HG02571 (cell line): Measurements from ENCODE around the gene DYNC1H1.

Experiments used
- ATAC-seq: cut with Tn5 transposase; IDR thresholded peaks from one replicate; pipeline ENCODE4 v1.9.1; 2021; ENCODE audit warnings: mild to moderate bottlenecking, moderate library complexity; ENCODE audit not compliant: unreplicated experiment

The DYNC1H1 gene

DNA sequence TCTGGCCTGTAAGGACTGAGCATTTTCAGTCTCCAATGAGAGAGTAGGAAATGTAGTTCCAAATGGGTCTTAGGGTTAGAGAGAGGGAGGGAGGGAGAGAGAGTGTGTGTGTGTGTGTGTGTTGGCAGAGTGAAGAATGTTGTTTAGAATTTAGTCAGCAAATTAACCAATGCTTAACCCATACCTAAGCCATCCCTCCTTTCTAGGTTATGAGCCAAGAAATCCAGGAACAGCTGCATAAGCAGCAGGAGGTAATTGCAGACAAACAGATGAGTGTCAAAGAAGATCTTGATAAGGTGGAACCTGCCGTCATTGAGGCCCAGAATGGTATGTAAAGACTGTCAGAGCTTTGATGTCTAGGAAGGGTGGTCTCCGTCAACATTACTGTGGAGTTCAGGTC lies 65.6 kb downstream of the DYNC1H1 start:
- no peak for ATAC-seq

DNA sequence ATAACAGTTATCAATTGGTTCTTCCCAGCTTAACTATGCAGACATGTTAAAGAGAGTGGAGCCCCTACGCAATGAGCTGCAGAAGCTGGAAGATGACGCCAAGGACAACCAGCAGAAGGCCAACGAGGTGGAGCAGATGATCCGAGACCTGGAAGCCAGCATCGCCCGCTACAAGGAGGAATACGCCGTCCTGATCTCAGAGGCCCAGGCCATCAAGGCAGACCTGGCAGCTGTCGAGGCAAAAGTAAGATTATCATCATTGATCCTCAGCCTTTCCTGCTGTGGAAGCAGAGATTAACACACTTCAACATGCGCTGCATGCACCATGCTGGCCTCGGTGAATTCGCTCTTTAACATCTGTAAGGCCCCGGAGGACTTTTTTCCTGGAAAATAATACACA lies 68.9 kb downstream of the DYNC1H1 start:
- no peak for ATAC-seq

DNA sequence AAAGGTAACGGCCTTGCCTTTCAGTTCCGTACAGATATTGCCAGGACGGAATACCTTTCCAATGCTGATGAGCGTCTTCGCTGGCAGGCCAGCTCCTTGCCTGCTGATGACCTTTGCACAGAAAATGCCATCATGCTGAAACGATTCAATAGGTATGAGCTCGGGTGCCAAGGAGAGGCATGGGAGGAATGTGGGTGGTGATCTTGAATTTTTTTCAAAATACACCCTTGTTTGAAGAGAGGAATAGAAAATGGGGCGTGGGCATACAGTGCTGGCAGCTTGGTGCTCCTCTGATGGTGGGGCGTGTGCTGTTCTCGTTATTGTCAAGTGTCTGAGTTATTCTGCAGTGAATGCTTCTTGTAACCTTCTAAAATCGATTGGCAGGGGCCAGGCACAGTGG lies 69.9 kb downstream of the DYNC1H1 start:
- no peak for ATAC-seq

DNA sequence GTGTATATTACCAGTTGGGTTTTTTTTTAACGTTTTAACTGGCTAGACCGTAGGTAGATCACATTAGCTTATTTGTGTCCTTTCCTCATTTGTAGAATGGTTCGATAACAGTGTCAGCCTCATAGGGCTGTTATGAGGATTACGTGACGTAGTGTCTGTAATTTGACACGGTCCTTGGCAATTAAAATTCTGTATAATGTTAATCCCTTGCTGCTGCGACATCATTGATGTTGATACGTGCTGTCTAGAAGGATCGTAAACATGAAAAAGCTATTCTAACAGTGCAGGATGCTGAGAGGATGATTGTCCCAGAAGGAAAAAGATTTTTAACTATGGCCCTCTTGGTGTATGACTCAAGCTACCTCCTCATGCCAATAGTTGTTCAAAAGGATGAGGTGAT lies 71.5 kb downstream of the DYNC1H1 start:
- no peak for ATAC-seq

DNA sequence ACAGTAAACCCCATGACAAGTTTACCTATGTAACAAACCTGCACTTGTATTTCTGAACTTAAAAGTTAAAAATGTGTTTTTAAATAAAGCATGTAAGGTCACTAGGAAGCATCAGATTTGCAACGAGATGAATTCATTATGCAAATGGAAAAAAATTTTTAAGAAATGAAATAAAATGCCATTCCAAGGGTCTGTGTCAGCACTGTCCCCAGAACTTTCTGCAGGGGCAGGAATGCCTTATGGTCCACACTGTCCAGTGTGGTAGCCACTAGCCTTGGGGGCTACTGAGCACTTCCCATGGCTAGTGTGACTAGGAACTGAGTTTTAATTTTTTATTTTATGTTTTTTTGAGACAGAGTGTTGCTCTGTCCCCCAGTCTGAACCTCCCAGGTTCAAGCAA lies 73.3 kb downstream of the DYNC1H1 start:
- ATAC-seq, result no peak

DNA sequence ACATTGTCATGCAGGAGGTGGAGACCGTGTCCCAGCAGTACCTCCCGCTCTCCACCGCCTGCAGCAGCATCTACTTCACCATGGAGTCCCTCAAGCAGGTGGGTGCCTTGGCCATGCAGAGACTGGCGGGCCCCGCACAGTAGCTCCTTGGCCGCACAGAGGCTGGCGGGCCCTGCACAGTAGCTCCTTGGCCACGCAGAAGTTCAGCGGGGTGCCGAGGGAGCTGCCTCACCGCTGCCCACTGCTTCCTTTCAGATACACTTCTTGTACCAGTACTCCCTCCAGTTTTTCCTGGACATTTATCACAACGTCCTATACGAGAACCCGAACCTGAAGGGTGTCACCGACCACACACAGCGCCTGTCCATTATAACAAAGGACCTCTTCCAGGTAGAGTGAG lies 74.8 kb downstream of the DYNC1H1 start:
- no peak for ATAC-seq

DNA sequence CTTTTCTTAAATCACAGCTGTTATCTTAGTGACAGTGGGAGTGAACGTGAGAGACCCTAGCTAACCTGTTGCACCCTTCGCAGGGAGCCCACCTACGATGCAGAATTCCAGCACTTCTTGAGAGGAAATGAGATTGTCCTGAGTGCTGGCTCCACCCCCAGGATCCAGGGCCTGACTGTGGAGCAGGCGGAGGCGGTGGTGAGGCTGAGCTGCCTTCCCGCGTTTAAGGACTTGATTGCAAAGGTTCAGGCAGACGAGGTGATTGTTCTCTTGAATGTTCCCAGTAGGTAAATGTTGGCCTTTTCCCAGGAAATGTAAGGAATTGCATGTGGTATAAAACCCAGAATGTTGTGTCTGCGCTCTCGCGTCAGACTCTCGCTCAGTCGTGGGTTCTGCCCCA lies 75.8 kb downstream of the DYNC1H1 start:
- ATAC-seq, result no peak

DNA sequence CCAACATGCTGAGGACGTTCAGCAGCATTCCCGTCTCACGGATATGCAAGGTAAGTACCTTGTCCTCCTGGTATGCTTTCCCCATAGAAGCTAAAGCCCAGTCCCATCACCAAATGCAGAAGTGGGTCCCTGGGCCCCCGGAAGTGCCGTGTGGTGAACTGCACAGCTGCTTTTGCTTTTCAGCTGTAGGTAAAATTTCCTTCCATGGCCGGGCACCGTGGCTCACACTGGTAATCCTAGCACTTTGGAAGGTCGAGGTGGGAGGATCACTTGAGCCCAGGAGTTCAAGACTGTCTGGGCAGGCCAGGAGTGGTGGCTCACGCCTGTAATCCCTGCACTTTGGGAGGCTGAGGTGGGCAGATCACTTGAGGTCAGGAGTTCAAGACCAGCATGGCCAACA lies 78.3 kb downstream of the DYNC1H1 start:
- no peak for ATAC-seq

DNA sequence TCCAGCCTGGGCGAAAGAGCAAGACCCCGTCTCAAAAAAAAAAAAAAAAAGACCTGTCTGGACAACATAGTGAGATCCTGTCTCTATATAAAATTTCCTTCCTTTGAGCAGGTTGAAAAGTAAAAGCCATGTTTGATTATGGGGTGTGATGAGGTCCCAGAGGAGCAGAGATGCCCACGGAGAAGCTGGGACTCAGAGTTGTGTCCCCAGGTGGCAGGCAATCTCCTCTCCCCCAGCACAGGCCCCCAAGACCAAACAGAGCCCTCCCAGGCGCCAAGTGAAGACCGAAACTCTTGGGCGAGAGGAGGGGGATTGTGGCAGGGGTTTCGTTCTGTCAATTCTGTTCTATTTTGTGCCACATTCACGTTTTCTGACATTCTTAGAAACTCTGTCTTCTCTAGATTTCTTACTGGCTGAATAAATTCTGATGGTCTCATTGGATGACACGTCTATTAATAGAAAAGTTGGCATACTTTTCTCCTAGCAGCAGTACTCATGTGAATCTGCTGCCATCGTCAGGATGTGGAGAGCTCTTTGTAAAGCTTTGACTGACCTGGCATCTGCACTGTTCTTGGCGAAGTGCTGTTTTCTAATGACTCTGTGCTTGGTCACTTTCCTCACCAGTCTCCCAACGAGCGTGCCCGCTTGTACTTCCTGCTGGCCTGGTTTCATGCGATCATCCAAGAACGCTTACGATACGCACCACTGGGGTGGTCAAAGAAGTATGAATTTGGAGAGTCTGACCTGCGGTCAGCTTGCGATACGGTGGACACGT lies 79.1 kb downstream of the DYNC1H1 start:
- ATAC-seq, result no peak

DNA sequence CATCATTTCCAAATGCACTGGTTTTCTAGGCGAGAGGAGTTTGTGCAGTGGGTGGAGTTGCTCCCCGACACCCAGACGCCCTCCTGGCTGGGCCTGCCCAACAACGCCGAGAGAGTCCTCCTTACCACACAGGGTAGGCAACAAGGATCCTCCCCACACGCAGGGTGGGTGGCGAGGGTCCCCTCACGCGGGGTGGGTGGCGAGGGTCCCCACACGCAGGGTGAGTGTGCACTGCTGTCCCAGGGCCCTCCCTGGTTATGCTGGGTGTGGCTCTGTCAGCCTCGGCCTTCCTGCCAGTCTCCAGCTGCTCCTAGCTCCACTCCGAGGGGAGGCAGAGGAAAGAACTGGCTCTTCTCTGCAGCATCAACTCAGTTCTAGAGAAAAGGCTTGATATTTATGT lies 80.2 kb downstream of the DYNC1H1 start:
- no peak for ATAC-seq

DNA sequence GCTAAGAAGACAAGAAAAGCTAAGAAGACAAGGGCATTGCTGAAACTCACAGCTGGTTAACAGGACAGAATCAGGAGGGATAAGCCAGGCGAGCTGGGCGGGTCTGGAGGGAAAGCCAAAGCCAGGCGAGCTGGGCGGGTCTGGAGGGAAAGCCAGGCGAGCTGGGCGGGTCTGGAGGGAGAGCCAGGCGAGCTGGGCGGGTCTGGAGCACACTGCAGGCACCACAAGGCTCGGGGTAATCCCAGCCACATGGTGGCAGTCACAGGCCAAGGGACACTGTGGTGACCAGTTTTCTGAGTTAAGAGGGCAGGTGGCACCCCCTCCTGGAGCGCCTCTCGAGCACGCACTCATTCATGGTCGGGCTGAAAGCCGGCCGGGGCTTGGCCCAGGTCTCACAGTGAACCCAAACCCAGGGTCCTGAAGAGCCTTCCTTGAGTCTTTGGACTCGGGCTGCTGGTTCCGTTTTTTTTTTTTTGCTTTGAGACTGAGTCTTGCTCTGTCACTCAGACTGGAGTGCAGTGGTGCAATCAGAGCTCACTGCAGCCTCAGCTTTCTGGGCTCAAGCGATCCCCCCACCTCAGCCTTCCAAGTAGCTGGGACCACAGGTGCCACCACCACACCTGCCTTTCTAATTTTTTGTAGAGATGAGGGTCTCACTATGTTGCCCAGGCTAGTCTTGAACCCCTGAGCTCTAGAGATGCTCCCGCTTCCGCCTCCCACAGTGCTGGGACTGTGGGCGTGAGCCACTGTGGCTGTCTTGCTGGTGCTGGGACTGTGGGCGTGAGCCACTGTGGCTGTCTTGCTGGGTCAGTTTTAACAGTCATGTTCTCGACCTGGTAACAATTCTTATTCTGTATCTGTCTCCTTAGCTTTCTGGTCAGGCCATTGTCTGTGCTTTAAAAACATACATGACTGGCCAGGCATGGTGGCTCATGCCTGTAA lies 82.2 kb downstream of the DYNC1H1 start:
- no peak for ATAC-seq

DNA sequence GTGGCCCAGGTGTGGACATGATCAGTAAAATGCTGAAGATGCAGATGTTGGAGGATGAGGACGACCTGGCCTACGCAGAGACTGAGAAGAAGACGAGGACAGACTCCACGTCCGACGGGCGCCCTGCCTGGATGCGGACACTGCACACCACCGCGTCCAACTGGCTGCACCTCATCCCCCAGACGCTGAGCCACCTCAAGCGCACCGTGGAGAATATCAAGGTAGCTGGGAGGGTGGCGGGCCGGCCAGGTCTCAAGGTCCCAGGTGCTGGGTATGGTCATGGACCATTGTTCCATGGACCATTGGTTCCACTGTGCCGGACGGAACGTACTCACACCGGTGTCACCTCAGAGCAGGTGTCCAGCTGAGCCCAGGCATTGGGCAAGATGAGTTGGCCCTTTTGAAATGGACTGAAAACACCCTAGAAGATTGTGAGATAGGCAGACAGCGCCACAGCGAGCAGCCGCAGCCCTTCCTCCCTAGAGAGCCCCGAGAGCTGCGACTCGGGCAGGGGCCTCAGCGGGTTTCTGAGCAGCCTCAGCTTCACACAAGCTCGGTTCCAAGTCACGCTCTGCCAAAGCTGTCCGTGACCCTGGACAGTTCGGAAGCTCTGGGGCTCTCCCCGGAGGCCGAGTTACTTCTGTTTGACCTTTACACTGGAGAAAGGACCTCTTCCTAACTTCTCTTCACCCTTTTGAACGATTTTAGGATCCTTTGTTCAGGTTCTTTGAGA lies 83.6 kb downstream of the DYNC1H1 start:
- ATAC-seq, result no peak

DNA sequence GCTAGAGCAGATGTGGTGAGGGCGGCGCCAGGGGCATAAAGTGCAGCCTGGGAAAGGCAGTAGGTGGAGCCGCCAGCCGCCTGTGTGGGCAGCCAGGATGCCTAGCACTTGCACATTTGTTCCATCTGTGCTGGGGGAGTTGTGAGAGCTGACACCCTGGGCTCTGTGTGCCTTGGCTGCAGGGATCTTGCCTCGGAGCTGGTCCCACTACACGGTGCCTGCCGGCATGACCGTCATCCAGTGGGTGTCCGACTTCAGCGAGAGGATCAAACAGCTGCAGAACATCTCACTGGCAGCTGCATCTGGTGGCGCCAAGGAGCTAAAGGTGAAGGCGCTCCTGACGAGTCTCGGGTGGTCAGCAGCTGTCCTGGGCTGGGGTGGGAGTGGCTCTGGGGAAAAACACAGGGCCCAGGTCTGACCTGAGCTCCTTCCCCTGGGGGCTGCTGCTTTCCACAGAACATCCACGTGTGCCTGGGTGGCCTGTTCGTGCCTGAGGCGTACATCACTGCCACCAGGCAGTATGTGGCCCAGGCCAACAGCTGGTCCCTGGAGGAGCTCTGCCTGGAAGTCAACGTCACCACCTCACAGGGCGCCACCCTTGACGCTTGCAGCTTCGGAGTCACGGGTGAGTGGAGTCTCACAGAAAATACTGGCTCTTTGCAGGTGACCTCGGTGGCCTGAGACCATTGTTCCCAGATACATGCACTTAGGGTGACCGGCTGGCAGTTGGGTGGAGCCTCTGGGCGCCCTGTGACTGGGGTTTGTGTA lies 85.1 kb downstream of the DYNC1H1 start:
- no peak for ATAC-seq

DNA sequence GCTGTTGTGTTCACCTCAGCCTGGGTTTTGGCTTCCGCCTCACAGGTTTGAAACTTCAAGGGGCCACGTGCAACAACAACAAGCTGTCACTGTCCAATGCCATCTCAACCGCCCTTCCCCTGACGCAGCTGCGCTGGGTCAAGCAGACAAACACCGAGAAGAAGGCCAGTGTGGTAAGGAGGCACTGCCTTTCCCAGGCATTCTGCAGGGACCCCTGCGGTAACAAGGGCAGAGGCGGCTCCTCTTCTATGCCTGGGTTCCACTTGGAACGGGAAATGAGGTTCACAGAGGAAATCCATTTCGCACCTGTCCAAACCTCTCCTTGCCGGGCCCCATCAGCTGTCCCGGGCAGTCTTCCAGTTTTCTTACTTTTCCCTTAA lies 85.6 kb downstream of the DYNC1H1 start:
- no peak for ATAC-seq

DNA sequence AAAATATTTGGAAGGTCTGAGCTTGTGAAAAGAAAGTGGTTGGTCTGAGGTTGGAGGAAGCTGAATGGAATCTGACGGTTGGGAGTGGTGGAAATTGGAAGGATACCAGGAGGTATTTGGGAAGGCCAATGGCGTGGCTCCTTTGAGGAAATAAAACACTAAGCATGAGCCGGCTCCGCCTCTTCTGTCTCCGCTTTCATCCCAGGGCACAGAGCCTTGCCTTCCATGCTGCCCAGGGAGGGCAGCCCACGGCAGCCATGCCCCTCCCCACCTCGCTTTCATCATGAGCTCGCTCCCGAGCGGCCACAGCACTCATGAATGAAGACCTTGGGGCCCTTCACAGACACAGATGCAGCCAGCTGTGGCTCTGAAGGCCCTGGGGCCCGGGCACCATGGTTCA lies 86.3 kb downstream of the DYNC1H1 start:
- ATAC-seq, result no peak

DNA sequence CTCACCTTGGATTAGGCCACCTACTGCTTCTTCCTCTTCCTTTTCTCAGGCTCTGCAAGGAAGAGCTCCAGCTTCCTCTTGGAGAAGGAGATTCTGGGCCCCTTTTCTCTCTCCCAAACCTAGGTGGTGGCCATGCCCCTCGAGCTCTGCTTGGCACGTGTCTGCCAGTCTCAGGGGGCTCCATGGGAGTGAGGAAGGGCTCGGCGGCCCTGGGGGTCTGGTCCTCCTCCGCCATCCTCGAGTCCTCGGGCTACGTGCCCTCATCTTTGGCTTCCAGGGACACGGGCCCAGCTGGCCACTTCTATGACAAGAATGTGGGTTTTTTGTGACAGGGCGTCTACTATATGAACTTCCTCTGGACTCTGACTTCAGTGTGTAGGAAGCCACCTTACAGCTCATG lies 88.1 kb downstream of the DYNC1H1 start:
- no peak for ATAC-seq

DNA sequence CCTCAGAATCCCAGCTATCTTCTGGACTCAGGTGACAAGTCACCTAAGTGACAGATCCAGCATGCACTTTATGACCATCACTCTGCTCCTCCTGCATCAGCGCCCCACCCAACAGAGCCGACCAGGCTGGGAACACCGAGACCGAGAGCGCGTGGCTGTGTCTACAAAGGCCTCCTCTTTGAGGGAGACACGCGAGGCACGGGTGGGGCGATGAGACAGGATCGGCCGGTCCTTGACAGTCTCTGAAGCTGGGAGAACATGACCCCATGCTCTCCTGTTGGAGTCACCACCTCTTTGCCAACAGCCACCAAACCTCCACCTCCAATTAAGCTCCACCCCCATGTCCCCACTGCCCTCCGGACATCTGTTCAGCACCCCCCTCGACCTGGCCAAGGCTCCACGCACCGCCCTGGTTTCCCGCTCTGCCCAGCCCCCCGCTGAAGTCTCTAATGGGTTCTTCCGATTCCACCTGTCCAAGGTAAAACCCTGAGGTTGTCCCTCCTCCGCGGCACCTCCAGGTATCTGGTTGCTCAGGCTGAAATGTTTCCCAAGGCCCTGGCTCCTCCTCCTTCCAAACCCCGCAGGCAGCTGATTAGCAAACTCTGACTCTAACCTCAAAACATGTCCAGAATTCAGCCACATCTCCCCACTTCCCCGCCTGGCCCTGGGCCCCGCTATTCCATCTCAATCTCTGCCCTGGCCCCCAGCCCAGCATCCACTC lies 91.0 kb downstream of the DYNC1H1 start:
- no peak for ATAC-seq

DNA sequence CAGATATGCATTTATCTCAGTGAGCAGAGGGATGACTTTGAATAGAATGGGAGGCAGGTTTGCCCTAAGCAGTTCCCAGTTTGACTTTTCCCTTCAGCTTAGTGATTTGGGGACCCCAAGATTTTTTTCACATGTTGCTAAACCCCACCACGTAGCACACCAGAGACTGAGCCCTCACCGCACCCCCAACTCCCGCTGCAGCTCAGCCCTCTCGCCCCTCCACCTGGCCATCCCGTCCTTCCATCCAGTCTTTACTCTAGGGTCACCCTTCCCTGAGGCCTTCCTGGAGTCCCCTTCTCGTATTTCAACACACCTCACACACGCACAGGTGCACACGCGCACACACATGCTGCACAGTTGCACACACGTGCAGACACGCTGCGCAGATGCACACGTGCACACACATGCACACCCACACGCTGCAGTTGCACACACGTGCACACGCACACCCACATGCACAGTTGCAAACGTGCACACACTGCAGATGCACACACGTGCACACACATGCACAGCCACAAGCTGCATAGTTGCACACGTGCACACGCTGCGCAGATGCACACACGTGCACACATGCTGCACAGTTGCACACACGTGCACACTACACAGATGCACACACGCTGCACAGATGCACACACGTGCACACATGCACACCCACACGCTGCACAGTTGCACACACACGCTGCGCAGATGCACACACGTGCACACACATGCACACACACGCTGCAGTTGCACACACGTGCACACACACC lies 92.5 kb downstream of the DYNC1H1 start:
- ATAC-seq, result no peak

DNA sequence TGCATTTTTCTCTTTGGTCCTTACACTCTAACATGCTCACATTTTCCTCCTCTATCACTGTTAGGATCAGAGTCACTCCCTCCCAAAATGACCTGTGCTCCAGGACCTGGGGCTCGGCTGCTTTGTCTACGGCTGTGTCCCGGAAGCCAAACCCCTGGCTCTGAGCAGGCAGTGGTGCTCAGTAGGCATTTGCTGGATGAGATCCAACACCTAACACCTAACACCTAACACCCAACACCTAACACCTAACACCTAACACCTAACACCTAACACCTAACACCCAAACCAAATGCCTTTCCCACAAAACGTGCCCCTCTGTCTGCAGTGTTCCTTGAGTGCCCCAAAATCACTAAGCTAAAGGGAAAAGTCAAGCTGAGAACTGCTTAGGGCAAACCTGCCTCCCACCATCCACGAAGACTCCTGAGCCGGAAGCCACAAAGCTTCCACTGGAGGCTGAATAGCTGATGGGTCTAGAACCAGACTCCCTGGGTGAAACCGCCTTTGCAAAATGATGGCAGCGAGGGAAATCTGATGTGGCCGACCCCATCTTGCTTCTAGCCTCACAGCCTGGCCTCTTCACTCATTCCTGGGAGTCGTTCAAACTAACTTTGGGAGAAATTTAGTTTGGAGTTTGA lies 93.2 kb downstream of the DYNC1H1 start:
- no peak for ATAC-seq
